Measurements from ENCODE around the gene ABCB10. TPM values are rescaled to one million over a fixed set of nuclear protein-coding genes. Genes with fewer than 3 reads are reported as not detected.

ABCB10 gene
- total and polyA plus RNA-seq, 2 experiments from 2014 or later = 4.7 to 9.7 TPM

DNA sequence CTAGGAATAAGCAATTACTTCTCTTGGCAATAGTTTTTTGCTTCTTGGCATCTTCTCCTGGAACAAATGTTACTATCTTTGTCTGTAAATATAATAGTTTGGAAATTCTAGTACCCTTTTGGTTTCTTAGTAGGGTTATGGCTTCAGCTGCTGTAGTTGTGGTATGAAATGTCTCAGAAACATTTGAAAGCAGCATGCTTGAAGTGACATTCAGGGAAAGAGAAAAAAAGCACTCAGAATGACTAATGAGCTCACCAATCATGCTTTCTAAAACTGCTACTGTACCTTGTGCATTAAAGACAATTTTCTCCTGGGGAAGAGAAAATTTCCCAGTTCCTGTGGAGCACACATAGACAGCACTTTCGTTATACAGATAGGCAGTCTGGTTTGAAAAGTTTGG is 71.3 kb downstream of the ABCB10 start (continued):
- TF ChIP-seq CREB1 (CRISPR knock-in tag; IDR thresholded peaks at IDR 0.05; ENCODE audit: low read depth) = no peak
- no peak for TF ChIP-seq ZNF114 (CRISPR knock-in tag; IDR thresholded peaks at IDR 0.05)
- TF ChIP-seq ZNF331 (CRISPR knock-in tag; IDR thresholded peaks at IDR 0.05; ENCODE audit: low read depth) = no peak
- TF ChIP-seq EZH2phosphoT487 (IDR thresholded peaks at IDR 0.05; ENCODE audit: unreplicated experiment) = no peak
- TF ChIP-seq, protein P1, sequence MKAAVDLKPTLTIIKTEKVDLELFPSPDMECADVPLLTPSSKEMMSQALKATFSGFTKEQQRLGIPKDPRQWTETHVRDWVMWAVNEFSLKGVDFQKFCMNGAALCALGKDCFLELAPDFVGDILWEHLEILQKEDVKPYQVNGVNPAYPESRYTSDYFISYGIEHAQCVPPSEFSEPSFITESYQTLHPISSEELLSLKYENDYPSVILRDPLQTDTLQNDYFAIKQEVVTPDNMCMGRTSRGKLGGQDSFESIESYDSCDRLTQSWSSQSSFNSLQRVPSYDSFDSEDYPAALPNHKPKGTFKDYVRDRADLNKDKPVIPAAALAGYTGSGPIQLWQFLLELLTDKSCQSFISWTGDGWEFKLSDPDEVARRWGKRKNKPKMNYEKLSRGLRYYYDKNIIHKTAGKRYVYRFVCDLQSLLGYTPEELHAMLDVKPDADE (IDR thresholded peaks at IDR 0.05) = no peak
- TF ChIP-seq EZH2 (IDR thresholded peaks at IDR 0.05; ENCODE audit: low read depth, unreplicated experiment) = no peak
- no peak for TF ChIP-seq POLR2AphosphoS5 (IDR thresholded peaks at IDR 0.05; ENCODE audit: low read depth)

DNA sequence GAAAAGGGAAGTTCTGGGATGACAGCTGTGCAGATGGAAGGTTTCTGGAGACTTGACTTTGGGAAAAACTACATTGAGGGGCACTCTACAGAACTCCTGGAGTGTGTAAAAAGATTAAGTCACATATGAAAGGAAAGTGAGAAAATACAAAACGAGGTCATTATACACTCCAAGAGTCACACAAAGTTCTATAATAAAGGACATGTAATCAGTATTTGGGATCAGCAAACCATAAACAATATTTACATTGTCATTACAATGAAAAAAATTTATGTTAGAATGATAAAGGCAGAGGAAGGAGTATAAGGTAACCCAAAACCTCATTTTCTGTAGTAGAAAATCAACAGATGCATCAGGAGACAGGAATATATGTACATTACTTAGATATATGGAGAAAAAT is 73.2 kb downstream of the ABCB10 start:
- no peak overlapping the region for H3K27ac ChIP-seq (ENCODE audit: low read depth)
- no peaks in the 10 kb centered on the region for H3K9me3 Mint-ChIP-seq
- H3K4me1 ChIP-seq (ENCODE audit: insufficient read depth) = no peaks in the 10 kb centered on the region
- ATAC-seq (no peak), DNase-seq (ENCODE audit: low spot score) (no peak)
- no peak overlapping the region for H2AFZ ChIP-seq
- H3K36me3 ChIP-seq (ENCODE audit: insufficient read depth) = peaks cover 44% of the 10 kb centered on the region
- H3K79me2 ChIP-seq (replicated peaks; ENCODE audit: insufficient read depth) = no peaks in the 10 kb centered on the region
- no peak overlapping the region for H3K4me3 Mint-ChIP-seq
- peaks cover 2% of the 10 kb centered on the region for H3K27me3 Mint-ChIP-seq (ENCODE audit: insufficient read depth, low read depth, poor library complexity)
- H3K27ac Mint-ChIP-seq = no peak overlapping the region
- H4K20me1 ChIP-seq (replicated peaks; ENCODE audit: insufficient read depth) = no peaks in the 10 kb centered on the region
- peaks cover 75% of the 10 kb centered on the region for H3K36me3 Mint-ChIP-seq (ENCODE audit: low read depth)
- H3K4me3 ChIP-seq = no peak overlapping the region
- no peaks in the 10 kb centered on the region for H3K9me2 ChIP-seq (ENCODE audit: insufficient read depth)
- H3K27me3 ChIP-seq (ENCODE audit: insufficient read depth) = no peaks in the 10 kb centered on the region
- H3K4me2 ChIP-seq = no peak overlapping the region
- H3F3A ChIP-seq (replicated peaks; ENCODE audit: low read depth) = no peaks in the 10 kb centered on the region
- no peaks in the 10 kb centered on the region for H3K4me1 Mint-ChIP-seq
- TF ChIP-seq CTCF (conservative IDR thresholded peaks at IDR 0.05; ENCODE audit: low read depth in 2 of 2) (no peak), EZH2 (IDR thresholded peaks at IDR 0.05; ENCODE audit: low read depth, unreplicated experiment) (no peak), ZNF114 (CRISPR knock-in tag; IDR thresholded peaks at IDR 0.05) (no peak), CREB1 (CRISPR knock-in tag; IDR thresholded peaks at IDR 0.05; ENCODE audit: low read depth) (no peak), NANOG (IDR thresholded peaks at IDR 0.05; ENCODE audit: borderline replicate concordance) (no peak), EZH2phosphoT487 (IDR thresholded peaks at IDR 0.05; ENCODE audit: unreplicated experiment) (no peak), JUNB (IDR thresholded peaks at IDR 0.05; ENCODE audit: unreplicated experiment) (no peak), POLR2AphosphoS5 (IDR thresholded peaks at IDR 0.05; ENCODE audit: low read depth) (no peak), STAT1 (IDR thresholded peaks at IDR 0.05; ENCODE audit: unreplicated experiment) (no peak), ZNF462 (CRISPR knock-in tag; IDR thresholded peaks at IDR 0.05) (no peak)
- TF ChIP-seq, protein P1 (IDR thresholded peaks at IDR 0.05) = no peak

Measured in GM23338 (cell line).